Activated T-cell treated with anti-CD3 and anti-CD28 coated beads, Interleukin-2, amount 50 U/mL, for 4 hours (primary cell): Measurements from ENCODE around the gene TMEM59. TPM values are rescaled to one million over a fixed set of nuclear protein-coding genes. Genes with fewer than 3 reads are reported as not detected.
"Not testable (repeated sequence)": the region's sequence is repeated elsewhere in the genome, so short reads cannot be mapped to it uniquely, and the experiment has no call there.

Source experiments
- ATAC-seq, 2 donors: fragments of 200-7000 bp; cut with Tn5 transposase; one replicate each; pipeline ENCODE4 v1.10.0; 2021
- DNase-seq: peaks from one replicate; pipeline ENCODE4 v3.0.0-alpha.2; 2020
- H3K27me3 Mint-ChIP-seq: one replicate; pipeline ENCODE4 v1.8.0; 2021; ENCODE audit warnings: low read depth, mixed read lengths
- H3K36me3 Mint-ChIP-seq: one replicate; pipeline ENCODE4 v1.8.0; 2022; ENCODE audit warnings: mixed read lengths; ENCODE audit not compliant: insufficient read depth
- H3K4me1 Mint-ChIP-seq: one replicate; pipeline ENCODE4 v1.8.0; 2021; ENCODE audit warnings: low read depth, mixed read lengths
- H3K4me3 Mint-ChIP-seq: one replicate; pipeline ENCODE4 v1.8.0; 2021; ENCODE audit warnings: mild to moderate bottlenecking, moderate library complexity, mixed read lengths
- H3K9me3 Mint-ChIP-seq: one replicate; pipeline ENCODE4 v1.8.0; 2021; ENCODE audit warnings: mixed read lengths
- total RNA-seq, 3 donors: library from RNA; stranded (reverse); gene quantifications; one replicate each; pipeline ENCODE4 v1.2.1, GENCODE V29; 2021

TMEM59 gene
- total RNA-seq, 3 donors from 2014 or later: 86.8 to 102 (median 89.9) TPM

GRCh38 chr1:54012863-54013262, 40.1 kb downstream of the TMEM59 start:
- Mint-ChIP-seq H3K36me3 (no peaks in the 10 kb centered on the region), H3K4me1 (no peaks in the 10 kb centered on the region), H3K4me3 (no peak overlapping the region), H3K9me3 (no peaks in the 10 kb centered on the region), H3K27me3 (peaks cover 21% of the 10 kb centered on the region)
- ATAC-seq (no peak), DNase-seq (no peak)

GRCh38 chr1:54012008-54012325, 41.0 kb downstream of the TMEM59 start:
- Mint-ChIP-seq H3K4me3 (no peak overlapping the region), H3K27me3 (peaks cover 18% of the 10 kb centered on the region), H3K36me3 (no peaks in the 10 kb centered on the region), H3K4me1 (no peaks in the 10 kb centered on the region), H3K9me3 (no peaks in the 10 kb centered on the region)
- DNase-seq (no peak), ATAC-seq (no peak)

DNA sequence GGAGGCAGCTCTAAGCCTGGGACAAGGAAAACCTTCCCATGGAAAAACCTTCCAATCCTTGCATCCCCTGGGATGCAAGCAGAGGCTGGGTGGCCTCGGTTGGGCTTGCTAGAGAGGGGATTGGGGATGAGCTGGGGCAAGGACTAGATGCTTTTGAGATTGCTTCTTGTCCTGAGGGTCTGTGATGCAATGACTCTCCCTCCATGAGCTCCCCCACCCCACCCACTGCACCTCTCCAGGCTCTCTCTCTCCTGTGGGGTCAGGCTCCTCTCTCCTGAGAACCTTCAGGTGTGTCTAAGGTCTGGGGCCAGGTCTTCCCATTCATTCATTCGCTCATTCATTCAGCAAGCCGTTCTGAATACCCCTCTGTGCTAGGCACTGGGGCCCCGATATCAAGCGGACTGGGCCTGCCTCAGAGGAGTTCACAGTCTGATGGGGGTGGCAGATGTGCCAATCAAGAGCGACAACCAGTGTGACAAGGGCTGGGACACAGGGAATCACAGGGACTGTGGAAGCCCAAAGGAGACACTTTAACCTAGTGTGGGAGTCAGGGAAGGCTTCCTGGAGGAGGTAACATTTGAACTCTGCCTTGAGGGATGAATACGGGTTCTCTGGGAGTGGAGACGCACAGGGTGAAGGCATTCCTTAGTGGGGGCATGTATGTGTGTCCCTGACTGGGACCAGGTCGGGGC, 41.5 kb downstream of the TMEM59 start:
- H3K4me3 Mint-ChIP-seq: no peak overlapping the region
- no peaks in the 10 kb centered on the region for H3K9me3 Mint-ChIP-seq
- DNase-seq (no peak), ATAC-seq (no peak)
- H3K4me1 Mint-ChIP-seq: no peaks in the 10 kb centered on the region
- peaks cover 18% of the 10 kb centered on the region for H3K27me3 Mint-ChIP-seq
- no peaks in the 10 kb centered on the region for H3K36me3 Mint-ChIP-seq

GRCh38 chr1:54010415-54011117, 42.4 kb downstream of the TMEM59 start:
- Mint-ChIP-seq H3K36me3 (no peaks in the 10 kb centered on the region), H3K9me3 (no peaks in the 10 kb centered on the region)

GRCh38 chr1:54009406-54009805, 43.6 kb downstream of the TMEM59 start:
- DNase-seq (no peak), ATAC-seq (no peak)
- Mint-ChIP-seq H3K36me3 (no peaks in the 10 kb centered on the region), H3K4me1 (no peaks in the 10 kb centered on the region), H3K27me3 (peaks cover 18% of the 10 kb centered on the region), H3K9me3 (no peaks in the 10 kb centered on the region), H3K4me3 (no peak overlapping the region)

More at GRCh38 chr1:54010415-54011117, 42.4 kb downstream of the TMEM59 start:
- ATAC-seq: no peak
- peaks cover 18% of the 10 kb centered on the region for H3K27me3 Mint-ChIP-seq
- H3K4me1 Mint-ChIP-seq: no peaks in the 10 kb centered on the region
- no peak for DNase-seq
- H3K4me3 Mint-ChIP-seq: no peak overlapping the region

DNA sequence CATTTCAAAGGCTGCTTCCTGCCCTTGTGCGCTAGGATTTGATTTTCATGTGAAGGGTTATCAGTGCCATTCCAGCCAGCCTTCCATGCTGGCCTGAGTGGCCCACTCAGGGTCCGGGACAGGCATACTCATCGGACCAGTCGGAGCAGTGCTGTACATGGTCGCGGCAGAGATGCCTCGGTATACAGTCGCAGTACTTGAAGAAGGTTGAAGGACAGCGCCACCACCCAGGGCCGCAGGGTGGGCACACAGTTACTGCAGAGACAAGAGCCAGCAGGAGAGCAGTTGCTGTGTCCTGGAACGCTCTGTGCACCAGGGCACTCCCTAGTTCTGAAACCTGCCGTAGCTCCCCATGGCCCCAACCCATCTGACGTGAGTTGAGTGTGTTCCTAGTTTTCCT, 44.1 kb downstream of the TMEM59 start:
- Mint-ChIP-seq H3K4me3 (no peak overlapping the region), H3K27me3 (peaks cover 16% of the 10 kb centered on the region), H3K9me3 (no peaks in the 10 kb centered on the region), H3K36me3 (no peaks in the 10 kb centered on the region), H3K4me1 (no peaks in the 10 kb centered on the region)
- DNase-seq (no peak), ATAC-seq (no peak)

GRCh38 chr1:54007613-54008012, 45.4 kb downstream of the TMEM59 start:
- DNase-seq (no peak), ATAC-seq (no peak)
- H3K27me3 Mint-ChIP-seq: peaks cover 11% of the 10 kb centered on the region
- H3K9me3 Mint-ChIP-seq: no peaks in the 10 kb centered on the region
- H3K36me3 Mint-ChIP-seq: no peaks in the 10 kb centered on the region
- H3K4me1 Mint-ChIP-seq: no peaks in the 10 kb centered on the region
- H3K4me3 Mint-ChIP-seq: no peak overlapping the region

DNA sequence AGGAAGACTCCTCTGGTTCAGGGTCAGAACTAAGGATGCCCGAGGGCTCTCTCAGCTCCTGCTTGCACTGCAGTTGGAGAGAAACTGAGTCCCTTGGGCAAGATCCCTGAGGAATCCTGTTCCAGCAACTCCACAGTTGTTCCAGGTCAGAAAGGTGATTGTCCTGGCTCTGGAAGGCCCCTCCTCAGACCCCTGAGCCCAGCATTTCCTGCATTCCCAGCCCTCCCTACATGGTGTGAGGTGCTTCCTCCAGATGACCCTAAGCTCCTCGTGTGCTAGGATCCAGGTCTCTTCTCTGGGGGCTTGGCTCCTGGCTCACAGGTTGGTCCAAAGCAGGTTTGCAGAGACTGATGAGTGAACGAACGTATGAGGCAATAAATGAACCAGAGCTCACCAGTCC, 46.5 kb downstream of the TMEM59 start:
- no peak overlapping the region for H3K4me3 Mint-ChIP-seq
- H3K27me3 Mint-ChIP-seq: peaks cover 7% of the 10 kb centered on the region
- no peak for ATAC-seq

GRCh38 chr1:54004481-54005049, 48.4 kb downstream of the TMEM59 start:
- H3K4me3 Mint-ChIP-seq: no peak overlapping the region
- DNase-seq (no peak), ATAC-seq (no peak)
- no peaks in the 10 kb centered on the region for H3K36me3 Mint-ChIP-seq
- no peaks in the 10 kb centered on the region for H3K4me1 Mint-ChIP-seq
- H3K9me3 Mint-ChIP-seq: no peaks in the 10 kb centered on the region
- peaks cover 2% of the 10 kb centered on the region for H3K27me3 Mint-ChIP-seq

More for the DNA sequence above, 46.5 kb downstream of the TMEM59 start:
- no peaks in the 10 kb centered on the region for H3K36me3 Mint-ChIP-seq
- no peaks in the 10 kb centered on the region for H3K9me3 Mint-ChIP-seq
- DNase-seq: no peak
- H3K4me1 Mint-ChIP-seq: no peaks in the 10 kb centered on the region

GRCh38 chr1:54003750-54004480, 49.1 kb downstream of the TMEM59 start:
- H3K9me3 Mint-ChIP-seq, H3K36me3 Mint-ChIP-seq, H3K4me3 Mint-ChIP-seq, H3K4me1 Mint-ChIP-seq, H3K27me3 Mint-ChIP-seq, ATAC-seq, DNase-seq: not testable (repeated sequence)

DNA sequence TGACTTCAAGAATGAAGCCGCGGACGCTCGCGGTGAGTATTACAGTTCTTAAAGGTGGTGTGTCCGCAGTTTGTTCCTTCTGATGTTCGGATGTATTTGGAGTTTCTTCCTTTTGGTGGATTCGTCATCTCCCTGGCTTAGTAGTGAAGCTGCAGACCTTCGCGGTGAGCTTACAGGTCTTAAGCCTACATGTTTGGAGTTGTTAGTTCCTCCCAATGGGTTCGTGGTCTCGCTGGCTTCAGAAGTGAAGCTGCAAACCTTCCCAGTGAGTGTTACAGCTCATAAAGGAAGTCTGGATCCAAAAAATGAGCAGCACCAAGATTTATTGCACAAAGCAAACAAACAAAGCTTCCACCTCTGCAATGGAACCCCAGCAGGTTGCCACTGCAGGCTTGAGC, 49.8 kb downstream of the TMEM59 start:
- ATAC-seq (no peak), DNase-seq (no peak)

DNA sequence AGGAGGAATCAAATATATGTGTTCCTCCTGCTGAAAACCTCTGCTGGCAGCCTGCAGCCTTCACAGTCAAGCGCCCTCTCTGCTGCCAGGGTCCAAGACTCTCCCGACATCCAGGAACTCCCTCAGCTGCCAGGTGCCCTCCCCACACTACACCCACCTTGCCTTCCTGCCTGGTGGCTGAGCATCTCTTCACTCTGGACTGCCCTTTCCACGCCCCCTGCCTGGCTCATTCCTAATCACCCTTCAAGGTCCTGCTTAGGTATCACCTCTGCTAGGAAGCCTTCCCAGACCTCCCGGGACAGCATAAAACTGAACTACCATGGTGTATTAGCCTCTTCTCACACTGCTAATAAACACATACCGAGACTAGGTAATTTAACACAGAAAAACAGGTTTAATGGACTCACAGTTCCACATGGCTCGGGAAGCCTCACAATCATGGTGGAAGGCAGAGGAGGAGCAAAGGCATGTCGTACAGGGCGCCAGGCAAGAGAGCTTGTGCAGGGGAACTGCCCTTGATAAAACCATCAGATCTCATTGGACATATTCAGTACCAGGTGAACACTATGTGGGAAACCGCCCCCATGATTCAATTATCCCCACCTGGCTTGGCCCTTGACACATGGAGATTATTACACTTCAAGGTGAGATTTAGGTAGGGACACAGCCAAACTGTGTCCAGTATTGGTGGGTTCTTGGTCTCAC, 50.3 kb downstream of the TMEM59 start:
- Mint-ChIP-seq H3K36me3 (no peaks in the 10 kb centered on the region), H3K9me3 (no peaks in the 10 kb centered on the region), H3K4me1 (no peaks in the 10 kb centered on the region), H3K4me3 (no peak overlapping the region), H3K27me3 (no peaks in the 10 kb centered on the region)
- no peak for DNase-seq
- ATAC-seq: no peak

More for the DNA sequence above, 49.8 kb downstream of the TMEM59 start:
- Mint-ChIP-seq H3K27me3 (no peaks in the 10 kb centered on the region), H3K9me3 (no peaks in the 10 kb centered on the region), H3K4me3 (no peak overlapping the region), H3K36me3 (no peaks in the 10 kb centered on the region), H3K4me1 (no peaks in the 10 kb centered on the region)

- no peak overlapping the region for H3K4me3 Mint-ChIP-seq
- H3K9me3 Mint-ChIP-seq: no peaks in the 10 kb centered on the region
- no peaks in the 10 kb centered on the region for H3K27me3 Mint-ChIP-seq
- no peak for DNase-seq
- H3K4me1 Mint-ChIP-seq: no peaks in the 10 kb centered on the region
- H3K36me3 Mint-ChIP-seq: no peaks in the 10 kb centered on the region
- no peak for ATAC-seq
Measured at GRCh38 chr1:54001591-54001990, 51.4 kb downstream of the TMEM59 start.

DNA sequence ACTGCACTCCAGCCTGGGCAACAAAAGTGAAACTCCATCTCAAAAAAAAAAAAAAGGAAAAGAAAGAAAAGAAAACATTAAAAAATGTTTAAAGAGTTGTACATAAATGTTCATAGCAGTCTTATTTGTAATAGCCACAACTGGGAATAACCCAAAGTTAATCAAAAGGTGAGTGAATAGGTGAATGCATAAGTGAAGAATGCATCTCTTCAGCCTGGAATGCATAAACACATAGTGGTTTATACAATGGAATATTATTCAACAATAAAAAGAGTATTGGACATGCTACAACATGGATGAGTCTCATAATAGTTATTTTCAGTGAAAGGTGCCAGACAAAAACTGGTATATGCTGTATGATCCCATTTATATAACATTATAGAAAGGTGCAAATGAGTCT, 53.1 kb downstream of the TMEM59 start:
- H3K9me3 Mint-ChIP-seq: no peaks in the 10 kb centered on the region
- no peak for DNase-seq
- no peaks in the 10 kb centered on the region for H3K36me3 Mint-ChIP-seq
- no peaks in the 10 kb centered on the region for H3K4me1 Mint-ChIP-seq
- H3K4me3 Mint-ChIP-seq: no peak overlapping the region
- no peak for ATAC-seq
- no peaks in the 10 kb centered on the region for H3K27me3 Mint-ChIP-seq
